Stimulated activated CD4-positive, alpha-beta T cell treated with anti-CD3 and anti-CD28 coated beads, Interleukin-2, amount 100 ng/mL, for 4 hours (primary cell): ENCODE results near the gene GJA10.
A peak's percentile ranks its signal among the peaks of the same experiment; 100 is the strongest.

Experiments used
- DNase-seq: peaks from one replicate; pipeline ENCODE4 v3.0.0-alpha.2; 2020; ENCODE audit warnings: low read depth

GJA10 gene

GRCh38 chr6:89917801-89918366 lies 23.6 kb downstream of the GJA10 start:
- no peak for DNase-seq

- no peak for DNase-seq
Observed at GRCh38 chr6:89921197-89921596, 26.9 kb downstream of the GJA10 start.

DNA sequence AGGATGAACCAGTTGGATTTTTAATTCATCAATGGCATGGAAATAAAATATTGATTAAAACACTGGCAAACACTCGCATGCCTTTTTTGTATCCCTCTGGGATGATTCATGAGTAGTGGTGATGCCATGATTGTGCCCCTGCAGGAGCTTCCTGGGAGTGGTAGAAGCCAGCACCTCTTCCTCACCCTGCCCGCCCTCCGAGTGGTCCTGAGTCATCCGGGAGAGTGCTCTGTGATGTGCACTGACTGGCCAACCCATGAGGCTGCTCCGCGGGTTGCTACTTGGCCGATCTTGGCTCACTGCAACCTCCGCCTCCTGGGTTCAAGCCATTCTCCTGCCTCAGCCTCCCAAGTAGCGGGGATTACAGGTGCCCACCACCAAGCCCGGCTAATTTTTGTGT lies 27.4 kb downstream of the GJA10 start:
- DNase-seq: no peak

DNA sequence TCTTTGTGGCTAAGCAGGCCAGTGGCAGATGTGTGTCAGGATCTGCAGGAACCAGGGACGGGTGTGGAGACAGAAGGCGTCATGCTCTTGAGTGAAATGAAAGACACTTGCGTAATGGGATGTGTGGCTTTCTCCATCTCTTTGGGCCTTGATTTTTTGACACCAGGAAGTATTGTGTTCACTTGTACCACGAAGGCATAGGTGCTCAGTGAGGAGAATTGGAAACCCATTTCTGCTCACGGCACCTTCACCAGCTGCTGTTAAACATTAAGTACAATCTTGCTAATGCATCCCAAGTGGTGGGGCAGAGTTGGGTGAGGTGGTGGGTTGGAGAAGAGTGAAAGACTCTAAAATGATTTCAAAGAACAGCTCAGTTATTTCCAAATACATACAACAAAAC lies 30.0 kb downstream of the GJA10 start:
- no peak for DNase-seq

DNA sequence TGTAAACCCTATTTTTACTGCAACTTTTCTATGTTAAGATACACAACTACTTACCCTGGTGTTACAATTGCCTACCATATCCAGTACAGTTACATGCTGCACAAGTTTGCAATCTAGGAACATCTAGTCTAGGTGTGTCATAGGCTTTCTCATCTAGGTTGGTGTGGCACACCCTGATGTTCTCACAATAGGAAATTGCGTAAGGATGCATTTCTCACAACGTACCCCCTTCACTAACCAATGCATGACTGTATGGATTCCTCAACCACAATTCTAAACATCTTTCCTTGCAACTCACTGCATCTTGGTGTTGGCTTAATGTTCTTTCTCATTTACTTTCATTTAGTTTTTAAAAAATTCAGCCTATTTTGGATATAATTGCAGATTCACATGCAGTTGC lies 31.6 kb downstream of the GJA10 start:
- no peak for DNase-seq

- DNase-seq: no peak
Observed at GRCh38 chr6:89927264-89927663, 33.0 kb downstream of the GJA10 start.

GRCh38 chr6:89927791-89928550 lies 33.7 kb downstream of the GJA10 start:
- DNase-seq: no peak

DNA sequence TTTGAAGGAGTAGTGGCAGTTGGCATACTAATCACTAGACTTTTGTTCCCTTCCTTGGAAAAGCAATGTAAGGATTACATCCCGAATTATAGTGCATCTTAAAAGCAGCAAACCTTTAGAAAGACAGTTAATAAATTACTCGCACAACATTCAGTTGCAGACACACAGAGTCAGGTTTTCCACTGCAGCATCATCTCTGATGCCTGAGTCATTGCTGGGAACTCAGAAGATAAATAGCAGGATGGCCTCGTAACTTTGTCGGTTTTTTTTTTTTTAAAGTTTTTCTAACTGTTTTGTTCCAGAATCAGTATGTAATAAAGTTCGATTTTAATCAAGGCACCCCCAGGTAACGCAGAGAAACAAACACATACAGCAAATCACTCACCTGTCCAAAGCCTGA lies 34.3 kb downstream of the GJA10 start:
- DNase-seq: peak; percentile 42

DNA sequence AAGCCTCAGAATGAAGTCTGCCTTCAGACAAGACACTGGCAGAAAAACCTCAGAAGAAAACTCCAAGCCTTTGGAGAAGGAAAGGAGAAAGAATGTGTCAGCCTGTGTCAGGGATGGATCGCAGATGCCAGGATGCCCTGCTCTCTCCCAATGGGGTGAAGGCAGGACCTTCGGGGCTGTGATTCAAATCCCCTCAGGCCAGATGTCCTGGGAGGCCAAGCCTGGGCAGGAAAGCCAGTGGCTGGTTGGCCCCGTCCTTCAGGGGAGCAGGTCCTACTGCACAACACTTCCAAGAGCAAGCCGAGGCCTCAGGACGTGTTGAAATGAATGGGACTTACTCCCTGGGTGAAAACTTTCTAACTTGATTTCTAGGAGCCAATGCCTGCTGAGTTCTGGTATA lies 36.5 kb downstream of the GJA10 start:
- no peak for DNase-seq

GRCh38 chr6:89932245-89932802 lies 38.1 kb downstream of the GJA10 start:
- DNase-seq: no peak

- no peak for DNase-seq
Observed at GRCh38 chr6:89934685-89935366, 40.6 kb downstream of the GJA10 start.

DNA sequence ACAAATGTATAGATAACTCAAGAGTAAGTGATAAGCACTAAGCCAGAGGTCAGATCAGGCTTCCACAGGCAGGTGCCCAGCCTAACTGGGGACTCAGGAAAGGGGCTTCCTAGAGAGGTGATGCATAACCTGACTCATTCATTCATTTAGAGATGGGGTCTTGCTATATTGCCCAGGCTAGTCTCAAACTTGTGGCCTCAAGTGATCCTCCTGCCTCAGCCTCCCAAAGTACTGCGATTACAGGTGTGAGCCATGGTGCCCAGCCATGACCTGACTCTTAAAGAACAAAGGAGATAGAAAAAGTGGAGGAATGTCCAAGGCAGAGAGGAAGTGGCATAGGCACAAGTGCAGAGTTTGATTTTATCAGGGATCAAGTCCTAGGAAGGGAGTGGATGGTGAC lies 41.9 kb downstream of the GJA10 start:
- DNase-seq: no peak

GRCh38 chr6:89938014-89938413 lies 43.7 kb downstream of the GJA10 start:
- DNase-seq: no peak

DNA sequence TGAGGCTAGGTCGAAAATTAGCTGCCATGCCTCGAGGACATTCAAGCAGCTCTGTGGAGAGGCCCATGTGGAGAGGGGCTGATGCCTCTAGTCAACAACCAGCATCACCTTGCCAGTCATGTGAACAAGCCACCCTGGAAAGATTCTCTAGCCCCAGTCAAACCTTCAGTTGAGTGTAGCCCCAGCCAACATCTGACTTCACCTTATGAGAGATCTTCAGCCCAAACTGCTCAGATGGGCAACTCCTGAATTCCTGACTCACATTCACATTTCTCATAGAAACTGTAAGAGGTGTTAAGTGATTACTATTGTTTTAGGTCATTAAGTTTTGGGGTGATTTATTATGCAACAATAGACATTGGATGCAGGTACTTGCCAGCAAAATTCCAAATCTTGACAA lies 44.9 kb downstream of the GJA10 start:
- DNase-seq: no peak

DNA sequence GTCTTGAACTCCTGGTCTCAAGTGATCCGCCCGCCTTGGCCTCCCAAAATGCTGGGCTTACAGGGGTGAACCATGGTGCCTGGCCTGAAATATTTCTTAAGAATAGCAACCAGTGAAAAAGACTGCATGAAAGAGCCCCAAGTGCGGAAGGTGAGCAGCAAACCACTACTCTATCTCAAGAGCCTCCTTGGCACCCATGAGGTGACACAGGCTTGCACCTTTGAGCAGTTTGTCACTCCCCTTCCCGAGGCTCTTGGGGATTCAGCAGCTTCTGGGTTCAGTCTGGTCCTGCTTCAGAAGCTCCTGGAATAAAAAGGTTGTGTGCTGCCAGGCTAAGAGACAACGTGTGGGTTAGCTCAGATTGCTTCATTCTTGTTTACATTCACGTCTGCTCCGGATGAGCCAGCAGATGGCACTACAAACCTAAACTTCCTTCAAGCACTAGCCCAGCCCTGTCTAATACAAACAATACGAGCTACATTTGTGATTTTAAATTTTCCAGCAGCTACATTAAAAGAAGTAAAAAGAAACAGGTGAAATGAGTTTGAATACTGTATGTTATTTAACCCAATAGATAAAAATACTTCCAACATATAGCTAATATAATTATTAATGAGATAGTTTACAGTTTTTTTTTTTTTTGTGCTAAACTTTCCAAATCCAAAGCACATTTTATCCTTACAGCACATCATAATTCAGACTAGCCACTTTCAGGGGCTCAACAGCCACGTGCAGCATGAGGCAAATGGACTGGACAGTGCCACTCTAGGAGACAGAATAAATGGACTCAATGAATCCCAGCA lies 46.2 kb downstream of the GJA10 start:
- peak; percentile 42 for DNase-seq

DNA sequence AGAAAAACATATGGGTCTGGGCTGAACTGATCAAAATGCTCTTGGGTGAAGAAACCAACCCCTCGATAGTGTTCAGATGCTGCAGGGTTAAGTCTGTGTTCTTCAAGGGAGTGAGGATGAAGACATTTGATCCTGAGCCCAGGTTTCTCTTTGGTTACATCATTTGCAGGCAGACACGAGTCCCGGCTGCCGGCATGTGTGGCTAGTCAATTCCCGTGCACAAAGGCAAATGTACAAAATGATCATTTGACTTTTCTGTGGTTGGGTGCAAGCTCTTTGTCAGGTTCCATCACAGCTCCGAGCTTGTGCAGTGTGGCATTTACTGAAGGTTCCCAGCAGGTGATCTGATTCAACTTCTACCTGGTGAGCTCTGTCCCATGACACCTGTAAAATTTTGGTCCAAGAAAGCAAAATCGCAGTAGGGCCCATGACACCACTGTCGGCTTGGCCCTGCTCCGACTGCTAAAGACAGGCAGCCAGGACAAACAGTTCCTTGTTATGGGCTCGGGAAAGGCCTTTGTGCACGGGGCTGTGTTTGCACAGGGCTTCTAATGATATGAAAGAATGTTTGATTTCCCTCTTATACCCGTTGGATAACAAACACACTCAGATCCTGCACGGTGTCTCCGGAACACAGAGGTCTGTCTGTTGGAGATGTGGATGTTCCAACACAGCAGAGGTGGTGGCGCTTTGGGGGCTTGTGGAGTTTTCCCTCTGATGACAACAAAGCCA lies 46.9 kb downstream of the GJA10 start:
- no peak for DNase-seq

- no peak for DNase-seq
Observed at GRCh38 chr6:89941763-89942497, 47.7 kb downstream of the GJA10 start.

- no peak for DNase-seq
Observed at GRCh38 chr6:89942601-89943000, 48.3 kb downstream of the GJA10 start.

DNA sequence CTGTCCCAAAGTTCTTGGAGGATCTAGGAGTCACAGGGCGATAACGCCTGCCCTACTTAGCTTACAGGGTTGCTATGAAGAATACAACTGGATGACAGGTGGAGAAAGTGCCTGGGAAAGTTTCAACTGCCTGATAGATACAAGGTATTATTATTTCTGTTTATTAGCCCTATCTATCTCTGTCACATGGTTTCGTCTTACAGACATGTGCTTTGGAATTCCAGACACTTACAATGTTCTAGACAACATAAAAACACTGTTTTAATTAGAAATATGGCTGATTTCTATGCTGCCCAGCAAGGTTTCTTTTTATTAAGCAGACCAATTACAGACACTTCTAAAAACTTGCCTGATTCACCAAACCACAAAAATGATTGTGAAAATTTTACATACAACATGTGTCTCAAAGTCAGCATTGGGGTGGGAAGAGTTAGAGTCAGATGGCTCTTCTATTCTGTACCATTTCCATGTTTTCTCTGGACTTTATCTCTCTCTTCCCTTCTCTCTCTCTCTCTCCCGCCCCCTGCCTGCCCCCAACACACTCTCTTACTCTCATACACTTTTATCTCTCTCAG lies 50.0 kb downstream of the GJA10 start:
- no peak for DNase-seq

DNA sequence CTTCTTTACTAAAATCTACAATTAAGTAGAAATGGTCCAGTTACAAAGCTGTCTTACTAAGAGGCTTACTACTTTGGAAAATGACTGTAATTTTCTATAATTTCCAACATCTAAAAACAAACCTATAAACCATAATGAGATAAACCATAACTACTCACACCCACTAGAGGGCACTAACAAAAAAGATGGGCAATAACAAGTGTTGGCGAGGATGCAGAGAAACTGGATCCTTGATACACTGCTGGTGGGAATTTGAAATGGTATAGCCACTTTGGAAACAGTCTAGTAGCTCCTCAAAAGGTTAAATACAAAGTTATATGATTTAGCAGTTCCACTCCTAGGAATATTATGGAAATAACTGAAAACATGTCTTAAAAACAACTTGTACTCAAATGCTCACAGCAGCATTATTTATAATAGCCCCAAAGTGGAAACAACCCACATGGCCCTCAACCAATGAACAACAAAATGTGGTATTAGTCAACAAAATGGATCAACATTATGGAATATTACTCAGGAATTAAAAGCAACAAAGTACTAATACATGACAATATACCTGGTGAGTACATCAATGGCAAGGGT lies 50.6 kb downstream of the GJA10 start:
- no peak for DNase-seq
